Activated naive CD4-positive, alpha-beta T cell treated with Interleukin-2 at 50 U/mL for 16 hours (primary cell): ENCODE results near the gene SPATA31D3.
"Not testable (repeated sequence)": the region's sequence is repeated elsewhere in the genome, so short reads cannot be mapped to it uniquely, and the experiment has no call there.

Experiments used
- DNase-seq: peaks from one replicate; pipeline ENCODE4 v3.0.0-alpha.2; 2020

SPATA31D3 gene

GRCh38 chr9:81943393-81943792 is at the start of gene SPATA31D3:
TSS of gene SPATA31D3 (plus strand) at chr9:81943500. CDS start at chr9:81943586, 86 bp downstream.
- DNase-seq = not testable (repeated sequence)

GRCh38 chr9:81893929-81894328 is 49.4 kb upstream of the SPATA31D3 start:
- no peak for DNase-seq

GRCh38 chr9:81894891-81895290 is 48.4 kb upstream of the SPATA31D3 start:
- no peak for DNase-seq

- DNase-seq = no peak
Observed at GRCh38 chr9:81896070-81896469, 47.2 kb upstream of the SPATA31D3 start.

- no peak for DNase-seq
Observed at GRCh38 chr9:81898851-81899250, 44.4 kb upstream of the SPATA31D3 start.

- no peak for DNase-seq
Observed at GRCh38 chr9:81902196-81902595, 41.1 kb upstream of the SPATA31D3 start.

- DNase-seq = no peak
Observed at GRCh38 chr9:81902626-81903025, 40.7 kb upstream of the SPATA31D3 start.

GRCh38 chr9:81906671-81907070 is 36.6 kb upstream of the SPATA31D3 start:
- no peak for DNase-seq

- no peak for DNase-seq
Observed at GRCh38 chr9:81912135-81912534, 31.2 kb upstream of the SPATA31D3 start.

GRCh38 chr9:81915801-81916505 is 27.3 kb upstream of the SPATA31D3 start:
- DNase-seq = no peak

- not testable (repeated sequence) for DNase-seq
Observed at GRCh38 chr9:81918507-81918906, 24.8 kb upstream of the SPATA31D3 start.

GRCh38 chr9:81928305-81928704 is 15.0 kb upstream of the SPATA31D3 start, which contains the start of gene SPATA31D4:
TSS of gene SPATA31D4 (plus strand) at chr9:81928428. CDS start at chr9:81928514, 86 bp downstream.
- DNase-seq = not testable (repeated sequence)

- not testable (repeated sequence) for DNase-seq
Observed at GRCh38 chr9:81930147-81930546, 13.2 kb upstream of the SPATA31D3 start.

- not testable (repeated sequence) for DNase-seq
Observed at GRCh38 chr9:81933547-81933946, 9.8 kb upstream of the SPATA31D3 start.

GRCh38 chr9:81948650-81949049 is 5.3 kb downstream of the SPATA31D3 start:
- not testable (repeated sequence) for DNase-seq

- DNase-seq = no peak
Observed at GRCh38 chr9:81953096-81953495, 9.8 kb downstream of the SPATA31D3 start.

- no peak for DNase-seq
Observed at GRCh38 chr9:81955625-81956024, 12.3 kb downstream of the SPATA31D3 start.

GRCh38 chr9:81964218-81965171 is 21.2 kb downstream of the SPATA31D3 start:
- no peak for DNase-seq

- DNase-seq = no peak
Observed at GRCh38 chr9:81968026-81968425, 24.7 kb downstream of the SPATA31D3 start.

- DNase-seq = no peak
Observed at GRCh38 chr9:81969971-81970370, 26.7 kb downstream of the SPATA31D3 start.

GRCh38 chr9:81971727-81972126 is 28.4 kb downstream of the SPATA31D3 start:
- no peak for DNase-seq

- DNase-seq = no peak
Observed at GRCh38 chr9:81974764-81975163, 31.5 kb downstream of the SPATA31D3 start.

GRCh38 chr9:81976351-81976750 is 33.1 kb downstream of the SPATA31D3 start:
- DNase-seq = no peak

- no peak for DNase-seq
Observed at GRCh38 chr9:81979196-81979595, 35.9 kb downstream of the SPATA31D3 start.
